ENCODE data around the gene SP2. TPM values are rescaled to one million over a fixed set of nuclear protein-coding genes. Genes with fewer than 3 reads are reported as not detected.
A peak's percentile ranks its signal among the peaks of the same experiment; 100 is the strongest.

Gene SP2
- total RNA-seq, 4 donors from 2014 or later = 7.1 to 14.1 (median 12.3) TPM

GRCh38 chr17:47879776-47880454, 16.1 kb upstream of the SP2 start:
- H3K4me1 ChIP-seq = no peaks in the 10 kb centered on the region
- no peaks in the 10 kb centered on the region for H3K36me3 ChIP-seq
- TF ChIP-seq CTCF (IDR thresholded peaks at IDR 0.05) (no peak), POLR2A (IDR thresholded peaks at IDR 0.05) (no peak)
- no peak overlapping the region for H3K27ac ChIP-seq
- H3K9me3 ChIP-seq = no peaks in the 10 kb centered on the region
- no peak overlapping the region for H3K4me3 ChIP-seq (replicated peaks in 1 of 3)
- no peak for DNase-seq
- WGBS, 2 donors = 82% methylated on average over 8 of the region's 8 CpGs
- no peaks in the 10 kb centered on the region for H3K27me3 ChIP-seq
- intact Hi-C loops (cut with DNase I) = no loop called here

DNA sequence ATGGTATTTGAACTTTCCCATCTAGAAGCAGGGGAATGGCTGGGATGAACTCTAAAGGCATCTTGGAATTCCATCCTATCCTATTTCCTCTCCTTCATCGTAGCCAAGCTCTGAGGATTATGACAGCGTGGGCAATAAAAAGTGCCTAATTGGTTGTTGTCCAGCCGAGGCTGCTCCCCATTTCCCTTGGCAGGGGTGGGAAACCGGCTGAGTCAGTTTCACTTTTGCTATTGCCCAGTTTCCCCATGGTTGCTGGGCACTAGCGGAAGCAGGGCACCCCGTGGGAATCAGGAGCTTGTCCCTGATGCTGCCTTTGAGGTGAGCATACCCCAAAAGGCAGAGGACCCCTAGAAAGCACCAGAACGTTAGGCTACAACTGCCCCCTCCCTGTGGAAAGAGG, 13.8 kb upstream of the SP2 start:
- Histone ChIP-seq H3K9me3 (no peaks in the 10 kb centered on the region), H3K4me3 (replicated peaks in 1 of 3) (no peak overlapping the region), H3K27me3 (no peaks in the 10 kb centered on the region), H3K36me3 (no peaks in the 10 kb centered on the region), H3K27ac (peak overlapping the region in 1 of 3 donors; percentile 36), H3K4me1 (no peaks in the 10 kb centered on the region)
- intact Hi-C loops (cut with DNase I) = no loop called here
- TF ChIP-seq CTCF (IDR thresholded peaks at IDR 0.05) (no peak), POLR2A (IDR thresholded peaks at IDR 0.05) (no peak)
- 51 to 73% methylated on average over 7 of the region's 7 CpGs for WGBS, 2 donors
- no peak for DNase-seq

- H3K36me3 ChIP-seq = no peaks in the 10 kb centered on the region
- DNase-seq = no peak
- no peaks in the 10 kb centered on the region for H3K4me1 ChIP-seq
- intact Hi-C loops (cut with DNase I) = no loop called here
- no peak overlapping the region for H3K4me3 ChIP-seq (replicated peaks in 1 of 3)
- no peaks in the 10 kb centered on the region for H3K27me3 ChIP-seq
- H3K27ac ChIP-seq = peak overlapping the region in 1 of 3 donors; percentile 36
- WGBS, 2 donors = 81 to 88% methylated on average over 8 to 9 of the region's 9 CpGs
- H3K9me3 ChIP-seq = no peaks in the 10 kb centered on the region
- no peak for TF ChIP-seq CTCF (IDR thresholded peaks at IDR 0.05)
- no peak for TF ChIP-seq POLR2A (IDR thresholded peaks at IDR 0.05)
Measured at GRCh38 chr17:47882695-47883588, 13.1 kb upstream of the SP2 start.

GRCh38 chr17:47883589-47884426, 12.2 kb upstream of the SP2 start:
- H3K9me3 ChIP-seq = no peaks in the 10 kb centered on the region
- H3K4me1 ChIP-seq = no peaks in the 10 kb centered on the region
- intact Hi-C loops (cut with DNase I) = no loop called here
- no peaks in the 10 kb centered on the region for H3K27me3 ChIP-seq
- DNase-seq = no peak
- TF ChIP-seq CTCF (IDR thresholded peaks at IDR 0.05) (no peak), POLR2A (IDR thresholded peaks at IDR 0.05) (no peak)
- H3K27ac ChIP-seq = no peak overlapping the region
- no peak overlapping the region for H3K4me3 ChIP-seq (replicated peaks in 1 of 3)
- WGBS, 2 donors = 35 to 58% methylated on average over 9 of the region's 9 CpGs
- H3K36me3 ChIP-seq = no peaks in the 10 kb centered on the region

Data from thyroid gland (tissue), 4 donors.